ENCODE data around the gene CYP11A1. TPM values are rescaled to one million over a fixed set of nuclear protein-coding genes. Genes with fewer than 3 reads are reported as not detected.
A peak's percentile ranks its signal among the peaks of the same experiment; 100 is the strongest.

Gene CYP11A1
- total and polyA plus RNA-seq, 10 of the 15 experiments (the other 5 are each of a cell fraction or from before 2014, with no cell fraction given), result 0.11 to 1.2 (median 0.23) TPM; not detected in 5

DNA sequence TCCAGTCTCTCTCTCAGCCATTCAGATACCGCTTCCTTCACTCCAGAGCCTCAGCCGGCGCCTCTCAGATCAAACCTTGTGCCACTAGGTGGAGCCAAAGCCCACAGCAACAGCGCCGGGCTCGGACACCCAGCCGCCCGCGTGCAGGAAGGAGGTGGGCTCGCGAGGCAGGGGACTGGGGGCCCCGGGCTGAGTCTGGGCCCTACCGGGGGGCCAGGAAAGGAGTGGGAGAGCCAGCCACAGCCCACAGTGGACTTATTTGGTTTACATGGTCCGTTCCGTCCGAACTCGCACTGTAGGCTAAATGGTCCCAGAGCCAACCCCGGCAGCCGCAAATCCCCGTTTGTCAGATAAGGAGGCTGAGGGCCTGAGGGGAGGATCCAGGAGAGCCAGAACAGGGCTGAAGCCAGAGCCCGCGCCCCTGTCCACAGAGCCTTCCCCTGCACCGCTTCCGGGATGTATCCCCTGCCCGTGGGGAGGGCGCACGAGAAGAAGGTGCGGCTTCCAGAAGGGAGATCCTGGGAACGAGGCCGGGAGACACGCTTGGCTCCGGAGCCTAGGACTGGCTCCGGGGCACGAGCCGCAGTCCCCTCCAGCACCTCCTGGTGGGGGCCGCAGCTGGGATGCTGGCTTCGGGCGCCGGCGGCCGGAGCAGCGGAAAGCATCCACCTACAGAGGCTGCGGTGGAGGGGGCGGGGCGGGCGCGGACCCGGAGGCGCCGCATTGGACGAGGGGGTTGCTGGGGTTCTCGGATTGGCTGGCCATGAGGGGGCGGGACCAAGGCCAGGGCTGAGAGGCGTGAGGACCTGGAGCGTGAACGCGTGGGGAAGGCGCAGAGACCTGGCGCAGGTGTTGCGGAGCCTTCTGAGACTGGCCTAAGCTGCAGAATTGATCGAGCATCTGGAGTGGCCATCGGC is 6.5 kb upstream of the CYP11A1 start (continued):
- TF ChIP-seq, protein P1, sequence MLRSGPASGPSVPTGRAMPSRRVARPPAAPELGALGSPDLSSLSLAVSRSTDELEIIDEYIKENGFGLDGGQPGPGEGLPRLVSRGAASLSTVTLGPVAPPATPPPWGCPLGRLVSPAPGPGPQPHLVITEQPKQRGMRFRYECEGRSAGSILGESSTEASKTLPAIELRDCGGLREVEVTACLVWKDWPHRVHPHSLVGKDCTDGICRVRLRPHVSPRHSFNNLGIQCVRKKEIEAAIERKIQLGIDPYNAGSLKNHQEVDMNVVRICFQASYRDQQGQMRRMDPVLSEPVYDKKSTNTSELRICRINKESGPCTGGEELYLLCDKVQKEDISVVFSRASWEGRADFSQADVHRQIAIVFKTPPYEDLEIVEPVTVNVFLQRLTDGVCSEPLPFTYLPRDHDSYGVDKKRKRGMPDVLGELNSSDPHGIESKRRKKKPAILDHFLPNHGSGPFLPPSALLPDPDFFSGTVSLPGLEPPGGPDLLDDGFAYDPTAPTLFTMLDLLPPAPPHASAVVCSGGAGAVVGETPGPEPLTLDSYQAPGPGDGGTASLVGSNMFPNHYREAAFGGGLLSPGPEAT (IDR thresholded peaks at IDR 0.05; ENCODE audit: low read depth), result no peak
- TF ChIP-seq HDGF (IDR thresholded peaks at IDR 0.05) (peak; percentile 25; the same call in 1 of the 2 replicates), TCF7 (IDR thresholded peaks at IDR 0.05; ENCODE audit: borderline replicate concordance) (no peak), CHD2 (IDR thresholded peaks at IDR 0.05; ENCODE audit: borderline replicate concordance, low read depth, low read length) (peak; percentile 78), ASH2L (IDR thresholded peaks at IDR 0.05; ENCODE audit: borderline replicate concordance, low read depth) (no peak), MXI1 (IDR thresholded peaks at IDR 0.05; ENCODE audit: low read depth, low read length) (no peak; the same call in 1 of the 2 replicates), SUPT20H (IDR thresholded peaks at IDR 0.05; ENCODE audit: borderline replicate concordance, control insufficient read depth, low read depth, low read length) (no peak), RAD51 (IDR thresholded peaks at IDR 0.05) (no peak), EED (IDR thresholded peaks at IDR 0.05; ENCODE audit: low read depth) (0 out of 2 replicates have a peak, but pooled peaks have one; percentile 12), BACH1 (IDR thresholded peaks at IDR 0.05; ENCODE audit: borderline replicate concordance) (no peak), ZNF384 (IDR thresholded peaks at IDR 0.05; ENCODE audit: borderline replicate concordance, low read depth, low read length) (no peak), PAX5 (IDR thresholded peaks at IDR 0.05; ENCODE audit: borderline replicate concordance, low read depth, low read length) (0 out of 2 replicates have a peak, but pooled peaks have one; percentile 25), SREBF1 (IDR thresholded peaks at IDR 0.05; ENCODE audit: low read length) (no peak), PML (IDR thresholded peaks at IDR 0.05; ENCODE audit: low read length) (no peak), KLF5 (IDR thresholded peaks at IDR 0.05; ENCODE audit: partially characterized antibody) (no peak)
- TF ChIP-seq, protein P2, sequence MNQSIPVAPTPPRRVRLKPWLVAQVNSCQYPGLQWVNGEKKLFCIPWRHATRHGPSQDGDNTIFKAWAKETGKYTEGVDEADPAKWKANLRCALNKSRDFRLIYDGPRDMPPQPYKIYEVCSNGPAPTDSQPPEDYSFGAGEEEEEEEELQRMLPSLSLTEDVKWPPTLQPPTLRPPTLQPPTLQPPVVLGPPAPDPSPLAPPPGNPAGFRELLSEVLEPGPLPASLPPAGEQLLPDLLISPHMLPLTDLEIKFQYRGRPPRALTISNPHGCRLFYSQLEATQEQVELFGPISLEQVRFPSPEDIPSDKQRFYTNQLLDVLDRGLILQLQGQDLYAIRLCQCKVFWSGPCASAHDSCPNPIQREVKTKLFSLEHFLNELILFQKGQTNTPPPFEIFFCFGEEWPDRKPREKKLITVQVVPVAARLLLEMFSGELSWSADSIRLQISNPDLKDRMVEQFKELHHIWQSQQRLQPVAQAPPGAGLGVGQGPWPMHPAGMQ (IDR thresholded peaks at IDR 0.05; ENCODE audit: borderline replicate concordance), result no peak
- TF ChIP-seq, protein P3, sequence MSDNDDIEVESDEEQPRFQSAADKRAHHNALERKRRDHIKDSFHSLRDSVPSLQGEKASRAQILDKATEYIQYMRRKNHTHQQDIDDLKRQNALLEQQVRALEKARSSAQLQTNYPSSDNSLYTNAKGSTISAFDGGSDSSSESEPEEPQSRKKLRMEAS (IDR thresholded peaks at IDR 0.05; ENCODE audit: low read depth, low read length), result peak; percentile 54
- TF ChIP-seq, protein P4, sequence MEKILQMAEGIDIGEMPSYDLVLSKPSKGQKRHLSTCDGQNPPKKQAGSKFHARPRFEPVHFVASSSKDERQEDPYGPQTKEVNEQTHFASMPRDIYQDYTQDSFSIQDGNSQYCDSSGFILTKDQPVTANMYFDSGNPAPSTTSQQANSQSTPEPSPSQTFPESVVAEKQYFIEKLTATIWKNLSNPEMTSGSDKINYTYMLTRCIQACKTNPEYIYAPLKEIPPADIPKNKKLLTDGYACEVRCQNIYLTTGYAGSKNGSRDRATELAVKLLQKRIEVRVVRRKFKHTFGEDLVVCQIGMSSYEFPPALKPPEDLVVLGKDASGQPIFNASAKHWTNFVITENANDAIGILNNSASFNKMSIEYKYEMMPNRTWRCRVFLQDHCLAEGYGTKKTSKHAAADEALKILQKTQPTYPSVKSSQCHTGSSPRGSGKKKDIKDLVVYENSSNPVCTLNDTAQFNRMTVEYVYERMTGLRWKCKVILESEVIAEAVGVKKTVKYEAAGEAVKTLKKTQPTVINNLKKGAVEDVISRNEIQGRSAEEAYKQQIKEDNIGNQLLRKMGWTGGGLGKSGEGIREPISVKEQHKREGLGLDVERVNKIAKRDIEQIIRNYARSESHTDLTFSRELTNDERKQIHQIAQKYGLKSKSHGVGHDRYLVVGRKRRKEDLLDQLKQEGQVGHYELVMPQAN (conservative IDR thresholded peaks at IDR 0.05), result peak; percentile 66
- TF ChIP-seq, protein P5, sequence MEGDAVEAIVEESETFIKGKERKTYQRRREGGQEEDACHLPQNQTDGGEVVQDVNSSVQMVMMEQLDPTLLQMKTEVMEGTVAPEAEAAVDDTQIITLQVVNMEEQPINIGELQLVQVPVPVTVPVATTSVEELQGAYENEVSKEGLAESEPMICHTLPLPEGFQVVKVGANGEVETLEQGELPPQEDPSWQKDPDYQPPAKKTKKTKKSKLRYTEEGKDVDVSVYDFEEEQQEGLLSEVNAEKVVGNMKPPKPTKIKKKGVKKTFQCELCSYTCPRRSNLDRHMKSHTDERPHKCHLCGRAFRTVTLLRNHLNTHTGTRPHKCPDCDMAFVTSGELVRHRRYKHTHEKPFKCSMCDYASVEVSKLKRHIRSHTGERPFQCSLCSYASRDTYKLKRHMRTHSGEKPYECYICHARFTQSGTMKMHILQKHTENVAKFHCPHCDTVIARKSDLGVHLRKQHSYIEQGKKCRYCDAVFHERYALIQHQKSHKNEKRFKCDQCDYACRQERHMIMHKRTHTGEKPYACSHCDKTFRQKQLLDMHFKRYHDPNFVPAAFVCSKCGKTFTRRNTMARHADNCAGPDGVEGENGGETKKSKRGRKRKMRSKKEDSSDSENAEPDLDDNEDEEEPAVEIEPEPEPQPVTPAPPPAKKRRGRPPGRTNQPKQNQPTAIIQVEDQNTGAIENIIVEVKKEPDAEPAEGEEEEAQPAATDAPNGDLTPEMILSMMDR (IDR thresholded peaks at IDR 0.05 in 2 of 3, conservative IDR thresholded peaks at IDR 0.05 in 1 of 3; ENCODE audit: control insufficient read depth in 2 of 3, extremely low read depth in 1 of 3, insufficient read depth in 1 of 3, low read depth in 3 of 3, low read length in 3 of 3), result peak; percentile 83 to 93 (median 84)
- TF ChIP-seq, protein P6, sequence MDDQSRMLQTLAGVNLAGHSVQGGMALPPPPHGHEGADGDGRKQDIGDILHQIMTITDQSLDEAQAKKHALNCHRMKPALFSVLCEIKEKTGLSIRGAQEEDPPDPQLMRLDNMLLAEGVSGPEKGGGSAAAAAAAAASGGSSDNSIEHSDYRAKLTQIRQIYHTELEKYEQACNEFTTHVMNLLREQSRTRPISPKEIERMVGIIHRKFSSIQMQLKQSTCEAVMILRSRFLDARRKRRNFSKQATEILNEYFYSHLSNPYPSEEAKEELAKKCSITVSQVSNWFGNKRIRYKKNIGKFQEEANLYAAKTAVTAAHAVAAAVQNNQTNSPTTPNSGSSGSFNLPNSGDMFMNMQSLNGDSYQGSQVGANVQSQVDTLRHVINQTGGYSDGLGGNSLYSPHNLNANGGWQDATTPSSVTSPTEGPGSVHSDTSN (IDR thresholded peaks at IDR 0.05; ENCODE audit: insufficient replicate concordance, low read depth, low read length), result no peak
